COR-L47 (cell line): ENCODE data around the gene SUMF2.
"Not testable (repeated sequence)": the region's sequence is repeated elsewhere in the genome, so short reads cannot be mapped to it uniquely, and the experiment has no call there.

Experiments
- DNase-seq: peaks from one replicate; lab custom pipeline; 2025; lab: John Stamatoyannopoulos, UW

Gene SUMF2

GRCh38 chr7:56106108-56107073, 42.3 kb downstream of the SUMF2 start, which contains the start of gene CHCHD2:
TSS of gene CHCHD2 (minus strand) at chr7:56106476. CDS start at chr7:56106413, 63 bp downstream.
- DNase-seq = peak; percentile 98

- no peak for DNase-seq
Observed at GRCh38 chr7:56107954-56108258, 43.8 kb downstream of the SUMF2 start.

- DNase-seq = no peak
Observed at GRCh38 chr7:56110611-56111010, 46.5 kb downstream of the SUMF2 start.

GRCh38 chr7:56112244-56112643, 48.2 kb downstream of the SUMF2 start:
- not testable (repeated sequence) for DNase-seq

- no peak for DNase-seq
Observed at GRCh38 chr7:56115852-56116538, 51.9 kb downstream of the SUMF2 start, which contains the start of gene NUPR2. TSS of gene NUPR2 (minus strand) at chr7:56116417. CDS start at chr7:56116314, 103 bp downstream.

GRCh38 chr7:56121440-56121839, 57.4 kb downstream of the SUMF2 start:
- DNase-seq = no peak

GRCh38 chr7:56124981-56125380, 60.9 kb downstream of the SUMF2 start:
- no peak for DNase-seq

GRCh38 chr7:56125831-56126230, 61.7 kb downstream of the SUMF2 start:
- DNase-seq = no peak

GRCh38 chr7:56127241-56127975, 63.3 kb downstream of the SUMF2 start:
- DNase-seq = no peak
